Globus pallidus (tissue), 1 donor: ENCODE results near the gene SAE1.
"Not testable (repeated sequence)": the region's sequence is repeated elsewhere in the genome, so short reads cannot be mapped to it uniquely, and the experiment has no call there.

Source experiments
- DNase-seq: peaks from one replicate; pipeline ENCODE4 v3.0.0-alpha.2; 2015; ENCODE audit warnings: low spot score

The SAE1 gene

DNA sequence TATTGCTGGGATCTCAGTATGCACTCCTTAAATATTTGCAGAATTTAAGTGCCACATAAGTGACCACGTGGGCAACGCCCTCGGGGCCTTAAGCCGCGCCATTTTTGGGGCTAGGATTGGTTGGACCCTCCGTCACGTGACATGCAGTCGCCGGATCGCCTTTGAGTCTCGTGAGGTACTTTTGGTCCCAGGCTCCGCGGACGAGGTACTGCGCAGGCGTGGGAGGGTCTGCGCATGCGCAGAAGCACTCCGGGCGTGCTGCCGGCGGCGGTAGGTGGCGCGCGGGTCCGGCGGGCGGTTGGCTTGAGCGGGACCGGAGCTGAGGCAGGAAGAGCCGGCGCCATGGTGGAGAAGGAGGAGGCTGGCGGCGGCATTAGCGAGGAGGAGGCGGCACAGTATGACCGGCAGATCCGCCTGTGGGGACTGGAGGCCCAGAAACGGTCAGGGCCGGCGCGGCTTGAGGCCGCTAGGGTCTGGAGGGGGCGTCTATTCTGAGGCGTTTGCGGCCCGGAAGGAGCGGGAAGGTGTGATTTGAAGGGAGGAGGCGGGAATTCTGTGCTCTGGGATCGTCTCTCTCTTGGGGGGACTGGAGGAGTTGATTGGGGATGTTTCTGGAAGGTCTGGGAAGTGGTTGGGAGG is at the start of gene SAE1:
Gene SAE1, plus strand, starts transcription at position 247 of the 639 bp plus-strand sequence. Its CDS starts 96 bp downstream, at position 343.
- DNase-seq: peak; percentile 89

DNA sequence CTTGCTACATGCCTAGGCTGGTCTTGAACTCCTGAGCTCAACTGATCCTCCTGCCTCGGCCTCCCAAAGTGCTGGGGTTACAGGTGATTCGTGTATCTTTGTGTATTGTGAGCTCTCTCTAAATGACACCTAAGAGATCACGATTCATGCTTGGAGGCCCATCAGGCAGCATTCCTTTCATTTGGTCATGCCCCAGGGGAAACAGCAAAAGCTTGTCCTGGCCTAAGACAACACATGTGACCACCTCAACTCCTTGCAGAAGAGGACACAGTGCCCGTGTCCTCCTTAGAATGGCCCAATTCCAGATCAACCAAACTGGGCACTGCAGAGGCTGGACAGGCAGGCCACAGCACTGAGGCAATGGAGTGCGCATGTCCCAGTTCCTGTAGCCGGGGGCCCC is 49.5 kb upstream of the SAE1 start:
- DNase-seq: no peak

DNA sequence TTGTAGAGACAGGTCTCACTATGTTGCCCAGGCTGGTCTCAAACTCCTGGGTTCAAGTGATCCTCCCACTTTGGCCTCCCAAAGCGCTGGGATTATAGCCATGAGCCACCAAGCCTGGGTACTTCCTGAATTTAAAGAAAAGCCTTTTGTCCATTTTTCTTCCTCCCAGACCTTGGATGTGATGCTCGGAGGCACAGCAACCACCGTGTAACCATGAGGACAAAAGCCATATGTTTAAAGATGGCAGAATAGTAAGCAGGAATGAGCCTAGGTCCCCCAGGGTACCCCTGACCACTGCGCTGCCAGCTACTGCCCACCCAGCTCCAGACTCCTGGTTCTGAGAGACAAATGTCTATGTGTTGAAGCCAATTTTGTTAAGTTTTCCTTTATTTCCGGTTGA is 48.1 kb upstream of the SAE1 start:
- DNase-seq: no peak

DNA sequence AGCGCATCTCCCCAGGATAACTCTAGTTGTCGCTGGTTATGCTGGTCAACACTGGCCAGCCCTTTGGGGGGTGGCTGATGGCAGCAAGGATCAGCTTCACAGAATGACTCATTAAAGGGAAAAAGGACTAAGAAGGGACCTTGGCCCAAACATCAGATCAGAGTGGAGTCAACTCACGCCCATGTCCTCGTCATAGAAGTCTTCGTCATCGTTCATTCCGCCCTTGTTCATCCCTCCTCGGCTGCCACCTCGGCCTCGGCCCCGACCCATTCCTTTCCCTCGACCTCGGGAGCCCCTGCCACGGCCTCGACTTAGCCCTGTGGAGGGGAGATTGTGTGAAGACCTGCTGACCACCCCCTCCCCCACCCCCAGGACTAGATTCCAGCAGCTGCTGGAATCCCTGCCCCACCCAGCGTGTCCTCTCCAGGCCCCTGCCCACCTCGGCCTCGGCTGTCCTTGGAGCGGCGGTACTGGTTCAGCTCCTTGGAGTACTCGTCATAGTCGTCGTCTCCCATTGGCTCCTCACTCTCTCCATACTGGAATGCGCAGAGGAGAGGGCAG is 45.7 kb upstream of the SAE1 start:
- no peak for DNase-seq

DNA sequence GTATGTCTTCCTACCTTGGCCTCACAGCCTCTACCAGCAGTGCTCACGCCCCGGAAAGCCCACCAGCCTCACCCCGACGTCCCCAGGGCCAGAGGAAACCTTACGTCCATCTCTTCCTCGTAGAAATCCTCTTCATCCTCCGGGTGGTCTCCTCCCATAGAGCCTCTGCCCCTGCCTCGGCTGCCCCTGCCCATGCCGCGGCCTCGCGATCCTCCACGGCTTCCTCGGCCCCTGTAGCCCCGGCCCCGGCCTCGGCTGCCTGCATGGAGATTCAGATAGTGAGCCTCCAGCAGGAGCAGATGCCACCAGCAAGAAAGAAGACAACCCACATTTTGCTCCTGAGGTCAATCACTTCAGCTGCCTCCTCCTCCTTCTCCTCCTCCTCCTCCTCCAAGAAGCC is 44.4 kb upstream of the SAE1 start:
- DNase-seq: no peak

DNA sequence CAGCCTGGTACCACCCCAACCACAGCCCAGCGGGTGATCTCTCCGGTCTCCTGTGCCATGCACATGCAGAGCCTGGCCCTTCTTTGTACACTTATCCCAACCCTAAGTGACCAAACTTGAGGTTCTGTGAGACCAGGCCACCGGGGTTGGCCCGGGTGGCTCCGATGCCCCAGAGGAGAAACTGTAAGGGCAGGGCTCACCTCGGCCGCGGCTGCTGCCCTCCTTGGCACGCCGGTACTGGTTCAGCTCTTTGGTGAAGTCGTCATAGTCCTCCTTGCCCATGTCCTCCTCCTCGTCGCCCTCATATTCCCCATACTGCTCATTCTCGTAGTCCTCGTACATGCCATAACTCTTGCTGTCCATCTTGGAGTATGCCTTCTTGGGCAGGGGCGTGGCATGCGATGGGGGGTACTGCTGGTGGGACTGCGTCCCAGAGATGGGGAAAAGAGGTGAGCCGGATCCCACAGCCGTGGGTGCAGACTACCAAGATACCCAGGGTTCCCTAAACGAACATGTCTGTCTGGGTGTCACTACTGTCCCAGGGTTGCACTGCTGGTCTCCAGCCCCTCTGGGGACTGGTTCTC is 40.8 kb upstream of the SAE1 start:
- no peak for DNase-seq

DNA sequence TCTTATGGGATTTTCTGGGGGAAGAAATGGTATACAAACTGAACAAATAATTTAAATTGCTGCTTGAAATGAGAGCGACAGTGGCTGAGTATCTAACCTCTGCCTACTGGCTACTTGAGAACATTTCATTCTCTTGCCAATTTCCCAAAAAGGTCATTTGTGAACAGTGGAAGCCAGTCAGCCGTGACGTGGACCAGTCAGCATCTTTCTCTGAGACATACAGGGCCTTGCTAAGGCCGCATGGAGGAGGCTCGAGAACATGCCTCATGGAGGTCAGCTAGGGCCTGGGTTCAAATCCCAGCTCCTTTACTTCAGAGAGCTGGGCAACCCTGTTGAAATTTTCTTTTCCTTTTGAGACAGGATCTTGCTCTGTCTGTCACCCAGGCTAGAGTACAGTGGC is 37.4 kb upstream of the SAE1 start:
- no peak for DNase-seq

DNA sequence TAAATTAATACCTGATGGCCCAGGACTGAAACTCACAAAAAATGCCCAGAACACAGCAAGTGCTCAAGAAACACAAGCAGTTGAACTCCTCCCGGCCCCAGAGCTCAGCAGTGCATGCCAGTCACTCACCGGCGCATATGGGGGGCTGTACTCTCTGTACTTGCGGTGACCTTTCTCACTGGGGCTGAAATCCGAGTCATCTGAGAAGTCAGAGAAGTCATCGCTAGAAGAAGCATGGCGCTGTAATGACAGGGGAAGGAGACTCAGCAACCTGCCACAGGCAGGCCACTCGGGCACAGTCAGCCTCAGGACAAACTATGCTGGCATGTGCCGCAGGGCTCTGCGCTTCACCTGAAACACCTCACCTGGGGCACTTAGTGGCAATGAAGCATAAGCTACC is 36.8 kb upstream of the SAE1 start:
- no peak for DNase-seq

DNA sequence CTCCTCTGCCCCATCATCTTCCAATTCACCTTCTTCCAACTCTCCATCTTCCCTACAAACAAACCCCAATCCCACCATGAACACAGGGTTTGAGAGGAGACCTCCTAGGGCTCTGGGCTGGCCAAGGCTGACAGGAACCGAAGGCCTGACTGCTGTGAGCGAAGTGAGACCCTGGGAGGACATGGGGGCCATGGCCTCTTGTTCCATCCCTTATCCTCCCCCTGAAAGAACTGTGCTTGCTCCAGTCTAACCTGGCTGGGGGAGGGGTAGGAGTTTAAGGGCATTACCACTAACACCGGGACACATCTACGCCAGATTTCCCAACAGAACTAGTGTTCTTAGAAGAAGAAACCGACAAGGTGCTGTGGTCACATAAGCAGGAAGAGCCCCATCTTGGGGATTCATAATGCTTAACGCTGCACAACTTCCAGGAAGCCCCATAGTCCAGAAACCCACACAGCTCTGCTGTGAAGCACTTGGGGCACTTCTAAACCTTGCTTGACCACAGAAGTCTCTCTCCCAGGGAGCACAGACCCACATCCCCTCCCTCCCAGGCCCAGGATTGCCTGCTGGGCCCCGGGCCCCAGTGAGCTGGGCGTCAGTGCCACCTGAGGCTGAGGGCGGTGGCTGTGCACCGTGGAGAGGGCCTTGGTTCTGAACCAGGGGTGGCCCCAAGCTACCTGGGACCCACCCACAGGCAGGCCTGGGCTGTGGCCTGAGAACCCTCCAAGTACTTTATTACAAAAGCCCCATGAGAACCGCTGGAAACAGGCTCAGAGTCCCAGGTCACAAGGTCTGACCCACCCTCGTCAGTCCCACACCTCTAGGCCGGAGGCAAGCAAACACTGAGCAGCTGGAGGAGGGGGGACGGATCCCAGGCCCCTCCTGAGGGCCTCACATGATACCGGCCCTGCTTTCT is 35.8 kb upstream of the SAE1 start:
- no peak for DNase-seq

DNA sequence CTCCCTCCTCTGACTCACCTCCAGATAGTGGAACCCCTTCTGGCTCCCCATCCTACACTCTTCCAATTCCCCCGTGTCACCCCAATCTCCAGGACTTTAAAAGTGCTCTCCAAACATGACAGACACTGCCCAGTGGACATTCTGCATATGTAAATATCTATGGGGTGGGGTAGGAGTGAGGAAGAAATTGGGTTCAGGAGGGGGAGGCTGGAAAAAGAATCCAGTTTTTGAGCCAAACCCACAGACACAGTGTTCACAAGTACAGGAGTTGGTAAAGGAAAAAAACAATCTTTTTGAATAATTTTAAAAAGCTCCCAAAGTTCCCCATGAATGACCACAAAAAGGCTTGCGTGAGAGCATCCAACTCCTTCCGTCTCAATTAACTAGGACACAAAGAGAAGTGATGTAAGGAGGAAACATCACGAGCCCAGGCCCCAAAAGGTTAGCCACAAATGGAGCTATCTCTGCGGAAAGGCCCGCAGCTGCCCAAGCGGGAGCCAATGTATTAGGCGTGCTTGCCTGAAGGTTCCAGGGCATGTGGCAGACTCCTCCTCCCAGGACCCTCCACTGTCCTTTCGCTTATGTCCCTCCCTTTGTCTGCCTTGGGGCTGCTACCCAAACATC is 35.0 kb upstream of the SAE1 start:
- no peak for DNase-seq

DNA sequence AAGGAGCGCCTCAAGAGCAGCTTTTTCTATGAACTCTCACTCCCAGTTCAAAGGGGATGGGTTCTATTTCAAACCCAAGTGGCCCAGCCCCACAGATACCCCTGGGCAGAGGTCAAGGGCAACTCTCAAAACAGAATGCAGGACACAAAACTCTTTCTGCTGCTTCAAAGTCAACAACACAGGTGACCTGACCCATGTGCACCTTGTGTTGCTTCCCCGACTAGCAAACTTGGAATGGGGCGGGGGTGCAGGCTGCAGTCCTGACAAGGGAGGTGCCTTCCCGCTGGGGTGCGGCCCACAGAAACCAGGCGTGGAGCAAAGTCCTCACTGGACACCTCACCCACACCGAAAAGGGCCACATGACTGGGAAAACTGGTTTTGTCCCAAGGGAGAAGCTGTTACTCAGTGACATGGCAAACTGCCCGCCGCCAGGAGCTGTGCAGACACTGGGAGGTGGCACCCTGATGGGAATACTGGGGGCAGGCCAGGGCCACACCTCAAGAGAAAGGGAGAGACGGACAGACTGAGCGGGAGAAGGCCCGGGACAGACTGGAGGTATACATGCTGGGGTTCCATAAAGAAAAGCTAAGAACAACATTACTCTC is 34.4 kb upstream of the SAE1 start:
- no peak for DNase-seq

DNA sequence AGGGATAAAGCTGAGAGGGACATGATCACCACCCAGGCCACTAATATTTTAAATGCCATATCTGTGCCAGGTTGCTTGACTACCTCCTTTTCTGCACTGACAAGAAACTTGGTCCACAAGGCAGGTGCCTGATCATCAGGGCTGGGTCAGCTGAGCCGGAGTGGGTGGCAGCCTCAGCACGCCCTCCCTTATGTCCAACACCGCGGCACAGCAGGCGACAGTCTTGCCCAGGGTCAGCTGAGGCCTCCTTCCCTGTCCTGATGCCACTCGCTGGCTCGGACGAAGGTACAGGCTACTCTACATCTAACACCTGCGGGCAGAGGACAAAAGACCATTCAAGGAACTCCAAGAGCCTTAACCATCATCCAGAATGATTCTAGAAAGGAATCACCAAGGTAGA is 33.9 kb upstream of the SAE1 start:
- DNase-seq: no peak

DNA sequence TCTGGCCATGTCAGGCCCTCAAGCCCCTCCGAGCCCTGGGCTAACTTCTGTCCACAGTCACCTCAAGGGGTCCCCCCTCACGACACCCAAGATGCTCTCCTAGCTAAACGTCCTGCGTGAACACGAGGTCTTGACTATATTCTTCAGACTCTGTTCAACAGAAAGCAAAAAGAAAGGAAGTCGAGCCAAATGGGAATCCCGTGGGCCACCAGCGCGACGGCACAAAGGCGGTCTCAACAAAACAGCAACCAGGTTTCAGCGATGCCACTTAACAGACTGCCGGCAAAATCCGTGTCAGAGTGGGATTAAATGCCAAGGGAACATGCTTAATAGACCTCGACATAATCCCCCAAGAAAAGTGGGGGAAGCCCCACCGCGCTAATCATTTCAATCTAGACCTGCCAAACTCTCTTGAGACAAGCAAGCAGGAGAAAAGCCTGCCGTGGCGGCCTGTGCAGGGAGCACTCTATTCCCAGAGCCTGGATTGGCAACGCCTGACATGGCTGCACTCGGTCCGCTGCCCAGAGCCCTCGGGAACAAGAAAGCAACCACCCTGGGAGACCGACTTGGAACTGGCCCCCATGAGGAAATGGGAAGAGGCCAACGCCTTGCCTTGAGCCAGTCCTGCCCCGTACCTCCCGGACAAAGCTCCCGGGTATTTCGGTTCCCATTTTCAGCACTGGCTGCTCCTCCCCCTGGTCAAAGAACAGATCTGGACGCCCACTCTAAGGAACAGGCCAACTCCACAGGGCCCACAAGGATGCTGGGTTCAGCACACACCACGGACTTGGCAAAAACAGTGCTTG is 33.0 kb upstream of the SAE1 start:
- peak; percentile 80 for DNase-seq

DNA sequence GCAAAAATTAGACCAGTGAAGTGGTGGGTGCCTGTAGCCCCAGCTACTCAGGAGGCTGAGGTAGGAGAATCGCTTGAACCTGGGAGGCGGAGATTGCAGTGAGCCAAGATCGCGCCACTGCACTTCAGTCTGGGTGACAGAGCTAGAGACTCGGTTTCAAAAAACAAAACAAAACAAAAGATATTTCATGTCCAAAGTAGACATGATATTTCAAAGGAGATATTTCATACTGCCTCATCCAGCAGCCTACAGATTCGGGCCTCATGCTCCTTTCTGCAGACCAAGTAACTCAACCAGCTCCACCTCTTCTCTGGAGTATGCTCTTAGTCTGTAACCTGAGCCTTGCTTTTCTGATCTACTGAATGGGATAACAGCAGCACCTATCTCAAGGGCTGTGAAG is 32.0 kb upstream of the SAE1 start:
- no peak for DNase-seq

DNA sequence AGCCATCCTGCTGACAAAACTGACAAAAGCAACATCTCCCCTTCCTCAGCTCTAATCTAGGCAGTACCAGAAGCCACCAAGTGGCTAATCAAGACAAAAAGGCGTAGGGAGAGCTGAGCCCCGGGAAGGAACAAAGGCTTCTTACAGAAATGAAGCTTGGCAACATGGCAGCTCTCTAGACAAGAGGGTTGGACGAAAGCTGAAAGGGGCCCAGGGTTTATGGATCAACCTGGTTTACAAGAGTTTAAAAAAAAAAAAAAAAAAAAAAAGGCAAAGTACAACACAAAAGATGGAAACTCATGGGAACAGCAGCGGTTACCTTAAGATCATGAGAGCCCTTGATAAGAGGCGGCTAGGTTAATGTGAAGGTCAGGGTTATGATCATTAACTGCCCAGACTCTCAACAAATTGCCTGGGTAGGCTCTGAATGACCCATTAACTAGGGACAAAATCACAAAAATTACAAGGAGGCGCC is 31.0 kb upstream of the SAE1 start:
- DNase-seq: no peak

DNA sequence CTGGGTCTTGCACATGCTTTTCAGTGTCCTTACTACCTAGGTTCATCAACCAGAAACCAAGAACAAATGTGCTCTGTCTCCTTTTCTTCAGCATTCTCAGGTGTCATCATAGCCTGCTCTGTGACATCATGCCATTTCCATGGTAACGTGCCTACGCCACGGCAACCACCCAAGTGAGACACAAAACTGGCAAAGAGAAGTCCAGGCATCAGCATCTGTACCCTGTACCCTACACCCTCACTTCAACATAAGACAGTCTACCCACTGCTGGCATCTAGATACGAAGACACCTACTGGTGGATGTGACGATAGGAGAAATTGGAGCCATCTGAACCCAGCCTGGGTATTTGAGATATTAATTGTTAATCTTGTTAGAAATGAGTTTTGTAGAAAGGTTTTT is 30.3 kb upstream of the SAE1 start:
- DNase-seq: no peak

DNA sequence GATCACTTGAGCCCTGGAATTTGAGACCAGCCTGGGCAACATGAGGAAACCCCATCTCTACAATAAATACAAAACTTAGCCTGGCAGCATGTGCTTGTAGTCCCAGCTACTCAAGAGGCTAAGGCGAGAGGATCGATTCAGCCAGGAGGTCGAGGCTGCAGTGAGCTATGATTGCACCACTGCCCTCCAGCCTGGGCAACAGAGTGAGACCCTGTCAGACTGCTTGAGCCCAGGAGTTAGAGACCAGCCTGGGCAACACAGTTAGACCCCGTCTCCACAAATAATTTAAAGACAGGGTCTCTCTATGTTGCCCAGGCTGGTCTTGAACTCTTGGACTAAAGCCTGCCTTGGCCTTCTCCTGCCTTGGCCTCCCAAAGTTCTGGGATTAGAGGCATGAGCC is 29.5 kb upstream of the SAE1 start:
- DNase-seq: not testable (repeated sequence)

DNA sequence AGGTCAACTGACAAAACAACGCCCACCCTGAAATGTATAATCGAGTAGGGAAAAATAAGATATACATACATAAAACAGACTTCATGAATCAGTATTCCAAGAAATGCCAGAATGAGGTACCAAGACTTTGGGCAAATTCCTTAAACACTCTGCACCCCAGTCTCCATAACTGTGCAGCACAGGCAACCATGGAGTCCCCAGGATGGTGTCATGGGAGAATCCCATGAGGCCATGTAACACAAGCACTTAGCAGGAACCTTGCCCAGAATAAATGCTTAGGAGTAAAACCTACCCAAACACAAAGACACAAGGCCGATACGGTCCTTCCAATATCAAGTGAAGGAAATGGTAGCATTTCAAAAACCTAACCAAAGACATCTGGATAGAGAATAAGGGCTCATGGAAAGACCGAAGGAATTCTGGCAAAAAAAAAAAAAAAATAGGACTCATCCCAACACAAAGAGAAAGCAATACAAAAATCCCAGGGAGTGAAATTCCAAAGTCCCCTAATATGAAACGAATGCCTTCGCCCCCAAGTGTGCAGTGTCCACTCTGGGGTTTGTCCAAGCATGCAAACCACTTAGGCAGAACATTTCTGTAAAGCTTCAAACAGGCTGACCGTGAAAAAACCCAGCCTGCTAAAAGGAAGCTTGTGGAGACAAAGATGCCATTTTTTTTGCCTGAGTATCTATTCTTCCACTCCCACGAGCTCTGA is 28.1 kb upstream of the SAE1 start:
- DNase-seq: no peak

DNA sequence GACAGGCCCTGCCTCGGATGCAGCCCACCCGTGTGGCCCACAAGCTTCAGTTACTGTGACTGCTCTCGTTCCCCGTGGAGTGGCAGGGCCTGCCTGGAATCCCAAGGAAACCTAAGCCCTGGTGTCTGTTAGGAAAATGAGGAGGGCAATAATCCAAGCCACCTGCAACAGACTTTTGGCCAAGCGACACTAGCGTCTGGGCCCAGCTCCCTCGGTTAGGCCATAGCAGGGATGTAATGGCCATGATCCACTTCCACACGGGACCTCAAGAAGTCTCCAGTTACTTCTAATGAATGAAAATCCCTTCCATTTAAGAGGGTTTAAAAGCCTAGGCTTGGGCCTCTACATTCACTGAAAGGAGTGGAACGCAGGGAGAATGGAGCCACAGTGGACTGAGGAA is 26.0 kb upstream of the SAE1 start:
- DNase-seq: no peak

DNA sequence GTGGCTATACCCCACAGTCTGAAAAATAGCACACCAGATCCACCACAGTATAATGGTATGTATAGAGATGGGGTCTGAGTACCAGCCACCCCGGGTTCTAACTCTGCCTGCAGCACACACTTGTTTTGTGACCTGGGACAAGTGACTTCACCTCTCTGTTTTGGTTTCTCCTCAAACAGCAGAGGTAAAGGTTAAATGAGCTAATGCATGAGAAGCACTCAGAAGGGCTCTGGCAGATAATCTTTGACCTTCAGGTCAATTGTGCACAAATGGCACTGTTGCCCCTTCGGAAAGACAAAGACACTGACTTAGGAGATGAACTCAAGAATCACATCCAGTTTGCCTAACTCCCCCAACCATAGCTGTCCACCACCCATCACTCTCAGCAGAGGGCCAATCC is 24.8 kb upstream of the SAE1 start:
- DNase-seq: no peak
